Measurements from ENCODE around the gene DLGAP1. TPM values are rescaled to one million over a fixed set of nuclear protein-coding genes. Genes with fewer than 3 reads are reported as not detected.

The DLGAP1 gene
- total and polyA plus RNA-seq, 2 of the 13 experiments (the other 11 are each of a cell fraction or from before 2014, with no cell fraction given): 0.01 TPM; not detected in 1

- TF ChIP-seq, protein P1, sequence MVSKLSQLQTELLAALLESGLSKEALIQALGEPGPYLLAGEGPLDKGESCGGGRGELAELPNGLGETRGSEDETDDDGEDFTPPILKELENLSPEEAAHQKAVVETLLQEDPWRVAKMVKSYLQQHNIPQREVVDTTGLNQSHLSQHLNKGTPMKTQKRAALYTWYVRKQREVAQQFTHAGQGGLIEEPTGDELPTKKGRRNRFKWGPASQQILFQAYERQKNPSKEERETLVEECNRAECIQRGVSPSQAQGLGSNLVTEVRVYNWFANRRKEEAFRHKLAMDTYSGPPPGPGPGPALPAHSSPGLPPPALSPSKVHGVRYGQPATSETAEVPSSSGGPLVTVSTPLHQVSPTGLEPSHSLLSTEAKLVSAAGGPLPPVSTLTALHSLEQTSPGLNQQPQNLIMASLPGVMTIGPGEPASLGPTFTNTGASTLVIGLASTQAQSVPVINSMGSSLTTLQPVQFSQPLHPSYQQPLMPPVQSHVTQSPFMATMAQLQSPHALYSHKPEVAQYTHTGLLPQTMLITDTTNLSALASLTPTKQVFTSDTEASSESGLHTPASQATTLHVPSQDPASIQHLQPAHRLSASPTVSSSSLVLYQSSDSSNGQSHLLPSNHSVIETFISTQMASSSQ (IDR thresholded peaks at IDR 0.05; ENCODE audit: low read depth): no peak
- TF ChIP-seq, protein P1 (CRISPR knock-in tag; IDR thresholded peaks at IDR 0.05; ENCODE audit: borderline replicate concordance): no peak
- TF ChIP-seq NCOA2 (CRISPR knock-in tag; IDR thresholded peaks at IDR 0.05) (no peak), DMTF1 (CRISPR knock-in tag; IDR thresholded peaks at IDR 0.05) (no peak), TOPORS (CRISPR knock-in tag; IDR thresholded peaks at IDR 0.05) (no peak), PHF21A (CRISPR knock-in tag; IDR thresholded peaks at IDR 0.05) (0 out of 2 replicates have a peak, but pooled peaks have one; percentile 5), ZFP82 (CRISPR knock-in tag; IDR thresholded peaks at IDR 0.05; ENCODE audit: borderline replicate concordance) (0 out of 2 replicates have a peak, but pooled peaks have one; percentile 47), MED8 (CRISPR knock-in tag; IDR thresholded peaks at IDR 0.05; ENCODE audit: insufficient replicate concordance) (no peak), BRCA1 (CRISPR knock-in tag; IDR thresholded peaks at IDR 0.05) (no peak), ZFY (CRISPR knock-in tag; IDR thresholded peaks at IDR 0.05) (peak; percentile 48; the same call in 1 of the 2 replicates), MAF1 (CRISPR knock-in tag; IDR thresholded peaks at IDR 0.05; ENCODE audit: borderline replicate concordance) (no peak), ZNF792 (CRISPR knock-in tag; IDR thresholded peaks at IDR 0.05) (no peak), NAIF1 (CRISPR knock-in tag; IDR thresholded peaks at IDR 0.05; ENCODE audit: borderline replicate concordance) (0 out of 2 replicates have a peak, but pooled peaks have one; percentile 28), KAT8 (CRISPR knock-in tag; IDR thresholded peaks at IDR 0.05) (no peak), NFATC3 (CRISPR knock-in tag; IDR thresholded peaks at IDR 0.05) (no peak), MAFF (IDR thresholded peaks at IDR 0.05; ENCODE audit: low read depth, low read length) (no peak), NKX3-1 (CRISPR knock-in tag; IDR thresholded peaks at IDR 0.05) (no peak), HOXA7 (CRISPR knock-in tag; IDR thresholded peaks at IDR 0.05) (no peak), SSRP1 (CRISPR knock-in tag; IDR thresholded peaks at IDR 0.05) (no peak), ZBTB14 (CRISPR knock-in tag; IDR thresholded peaks at IDR 0.05) (no peak)
- TF ChIP-seq, protein P2, sequence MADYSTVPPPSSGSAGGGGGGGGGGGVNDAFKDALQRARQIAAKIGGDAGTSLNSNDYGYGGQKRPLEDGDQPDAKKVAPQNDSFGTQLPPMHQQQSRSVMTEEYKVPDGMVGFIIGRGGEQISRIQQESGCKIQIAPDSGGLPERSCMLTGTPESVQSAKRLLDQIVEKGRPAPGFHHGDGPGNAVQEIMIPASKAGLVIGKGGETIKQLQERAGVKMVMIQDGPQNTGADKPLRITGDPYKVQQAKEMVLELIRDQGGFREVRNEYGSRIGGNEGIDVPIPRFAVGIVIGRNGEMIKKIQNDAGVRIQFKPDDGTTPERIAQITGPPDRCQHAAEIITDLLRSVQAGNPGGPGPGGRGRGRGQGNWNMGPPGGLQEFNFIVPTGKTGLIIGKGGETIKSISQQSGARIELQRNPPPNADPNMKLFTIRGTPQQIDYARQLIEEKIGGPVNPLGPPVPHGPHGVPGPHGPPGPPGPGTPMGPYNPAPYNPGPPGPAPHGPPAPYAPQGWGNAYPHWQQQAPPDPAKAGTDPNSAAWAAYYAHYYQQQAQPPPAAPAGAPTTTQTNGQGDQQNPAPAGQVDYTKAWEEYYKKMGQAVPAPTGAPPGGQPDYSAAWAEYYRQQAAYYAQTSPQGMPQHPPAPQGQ (CRISPR knock-in tag; IDR thresholded peaks at IDR 0.05; ENCODE audit: borderline replicate concordance): no peak
These were observed 1002.9 kb downstream of the DLGAP1 start (continued) for GRCh38 chr18:3451989-3452749.

All from HepG2 (cell line).